ENCODE data around the gene WDR7. TPM values are rescaled to one million over a fixed set of nuclear protein-coding genes. Genes with fewer than 3 reads are reported as not detected.

Gene WDR7
- polyA plus RNA-seq, 1 donor, result 14.9 TPM

DNA sequence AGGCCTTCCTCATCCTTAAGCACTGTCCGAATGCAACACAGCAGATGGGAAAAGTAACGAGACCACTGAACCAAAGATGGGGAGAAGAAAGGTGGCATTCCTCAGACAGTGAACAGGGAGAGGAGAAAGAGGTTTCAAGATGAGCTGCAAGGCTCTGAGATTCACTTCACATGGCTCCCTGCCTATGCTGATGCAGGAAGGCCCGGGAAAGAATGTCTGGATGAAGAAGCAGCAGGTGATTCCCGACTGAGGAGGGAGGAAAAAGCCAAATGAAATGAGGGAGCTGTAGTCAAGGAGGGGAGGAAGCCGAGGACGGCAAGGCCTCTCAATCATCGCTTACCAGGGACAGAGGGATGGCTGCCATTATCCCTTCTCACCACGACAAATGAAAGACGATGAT lies 397.2 kb downstream of the WDR7 start:
- no peak for DNase-seq

DNA sequence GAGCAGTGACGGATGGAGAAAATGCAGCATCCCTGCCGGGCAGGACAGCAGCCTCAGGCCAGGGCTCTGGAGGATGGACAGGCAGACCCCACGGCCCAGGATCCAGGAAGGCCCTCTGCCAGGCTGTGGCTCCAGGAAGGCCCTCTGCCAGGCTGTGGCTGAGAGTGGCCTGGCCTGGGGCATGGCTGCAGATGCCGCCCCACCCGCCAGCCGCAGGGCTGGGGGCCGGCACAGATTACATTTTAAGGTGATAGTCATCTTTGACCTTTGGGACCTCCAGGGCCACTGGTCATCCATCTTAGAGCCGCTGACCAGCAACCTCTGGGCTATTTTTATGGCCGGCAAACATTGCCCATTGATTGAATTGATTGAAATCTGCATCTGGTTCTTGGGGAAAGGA lies 397.7 kb downstream of the WDR7 start:
- no peak for DNase-seq

DNA sequence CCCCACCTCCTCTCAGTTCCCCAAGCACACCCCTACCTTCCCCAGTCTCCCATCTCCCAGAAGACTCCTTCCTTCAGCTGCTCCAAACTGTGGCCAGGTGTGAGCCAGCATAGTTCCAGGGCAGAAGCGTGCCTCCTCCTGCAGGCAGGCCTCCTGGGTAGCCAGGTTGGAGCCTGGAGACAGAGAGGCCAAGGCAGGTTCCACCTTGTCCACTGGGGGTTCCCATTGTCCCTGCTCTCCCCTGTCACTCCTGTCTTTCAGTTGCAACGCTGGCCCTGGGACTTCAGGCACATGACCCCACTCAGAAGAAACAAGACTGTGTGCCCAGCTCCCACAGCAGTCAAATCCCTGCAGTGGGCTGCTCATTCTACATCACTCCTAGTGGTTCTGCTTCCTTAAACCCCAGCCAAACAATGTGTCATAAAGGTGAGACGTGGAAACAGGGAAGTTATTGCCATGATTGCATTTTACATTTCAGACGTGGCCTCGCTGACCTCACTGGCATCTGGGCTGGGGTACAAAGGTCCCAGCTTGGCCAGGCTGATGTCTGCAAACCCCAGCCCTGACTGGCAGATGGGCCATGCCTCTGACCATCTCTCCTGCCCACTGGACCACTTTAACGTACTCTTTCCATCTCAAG lies 399.3 kb downstream of the WDR7 start:
- no peak for DNase-seq

DNA sequence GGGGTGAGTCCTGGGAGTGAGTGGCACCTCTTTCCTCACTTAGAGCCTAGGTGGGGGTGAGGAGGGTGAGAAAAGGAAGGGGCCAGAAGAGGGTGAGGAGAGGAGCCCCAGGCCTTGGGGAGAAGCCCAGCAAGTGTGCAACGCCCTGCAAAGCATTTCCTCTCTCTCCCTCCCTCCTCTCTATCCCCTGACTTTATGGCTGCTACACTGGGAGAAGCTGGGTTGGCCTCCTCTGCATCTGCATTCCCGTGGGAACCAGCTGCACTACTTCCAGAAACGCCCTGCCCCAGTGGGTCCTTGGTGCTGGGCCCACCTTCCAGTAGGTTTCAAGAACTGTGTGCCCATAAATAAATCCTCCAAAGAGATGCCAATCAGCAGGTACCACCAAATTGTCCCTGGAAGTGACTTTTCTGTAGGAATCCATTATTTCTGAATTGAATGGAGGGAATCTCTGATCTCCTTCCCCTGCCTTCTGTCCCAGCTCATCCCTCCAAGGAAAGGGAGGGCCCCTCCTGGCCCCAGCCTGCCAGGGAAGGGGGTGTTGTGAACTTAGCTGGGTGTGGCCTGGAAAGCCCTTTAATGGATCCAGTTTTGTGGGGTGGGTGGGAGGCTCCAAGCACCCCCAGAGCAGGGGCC lies 400.0 kb downstream of the WDR7 start:
- DNase-seq, result no peak

DNA sequence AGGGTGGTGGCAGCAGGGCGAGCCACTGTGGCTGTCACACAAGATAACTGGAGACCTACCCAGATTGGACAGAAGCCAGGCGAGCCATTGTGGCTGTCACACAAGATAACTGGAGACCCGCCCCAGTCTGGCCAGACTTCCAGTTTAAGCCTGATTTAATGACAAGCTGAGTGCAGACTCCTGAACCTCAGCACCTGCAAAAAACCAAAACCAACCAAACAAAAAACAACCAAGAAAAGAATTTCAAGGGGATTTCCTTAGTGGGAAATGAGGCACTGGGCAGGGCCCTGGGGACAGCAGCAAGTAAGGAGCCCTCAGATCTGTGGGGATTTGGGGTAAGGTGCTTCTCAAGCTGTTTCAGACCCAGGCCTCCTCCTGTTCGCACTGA lies 400.5 kb downstream of the WDR7 start:
- DNase-seq, result no peak

DNA sequence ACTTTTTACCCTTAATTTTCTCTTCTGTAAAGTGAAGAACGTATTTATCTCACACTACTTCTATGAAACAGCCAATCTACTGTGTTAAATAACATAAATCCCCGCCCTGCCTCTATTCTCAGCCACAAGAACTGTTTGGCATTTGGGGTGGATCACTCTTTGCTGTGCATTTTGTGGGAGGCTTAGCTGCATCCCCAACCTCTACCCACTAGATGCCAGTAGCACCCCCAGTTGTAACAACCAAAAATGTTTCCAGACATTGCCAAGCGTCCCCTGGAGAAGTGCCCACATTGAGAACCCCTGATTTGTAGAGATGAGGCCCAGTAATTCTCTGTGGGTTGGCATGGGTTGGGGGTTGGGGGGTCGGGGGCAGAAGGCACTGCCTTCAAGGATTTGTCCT lies 401.0 kb downstream of the WDR7 start:
- DNase-seq, result no peak

DNA sequence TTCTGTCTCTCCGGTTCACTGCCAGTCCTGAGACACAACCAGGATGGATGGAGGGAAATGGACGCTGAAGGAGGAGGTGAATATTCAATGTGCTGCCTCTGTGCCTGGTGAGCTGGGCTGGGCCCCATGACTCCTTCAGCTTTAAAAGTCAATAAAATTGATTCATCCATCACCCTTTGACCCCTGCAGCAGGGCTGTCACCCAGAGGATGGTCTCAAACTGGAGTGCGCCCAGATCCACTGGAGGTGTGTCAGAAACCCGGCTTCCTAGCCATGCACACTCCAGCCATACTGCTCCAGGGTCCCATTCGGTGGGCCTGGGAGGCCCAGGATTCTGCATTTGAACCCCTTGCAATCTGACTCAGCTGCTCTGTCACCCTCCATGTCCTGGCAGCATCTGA lies 401.6 kb downstream of the WDR7 start:
- DNase-seq, result no peak

DNA sequence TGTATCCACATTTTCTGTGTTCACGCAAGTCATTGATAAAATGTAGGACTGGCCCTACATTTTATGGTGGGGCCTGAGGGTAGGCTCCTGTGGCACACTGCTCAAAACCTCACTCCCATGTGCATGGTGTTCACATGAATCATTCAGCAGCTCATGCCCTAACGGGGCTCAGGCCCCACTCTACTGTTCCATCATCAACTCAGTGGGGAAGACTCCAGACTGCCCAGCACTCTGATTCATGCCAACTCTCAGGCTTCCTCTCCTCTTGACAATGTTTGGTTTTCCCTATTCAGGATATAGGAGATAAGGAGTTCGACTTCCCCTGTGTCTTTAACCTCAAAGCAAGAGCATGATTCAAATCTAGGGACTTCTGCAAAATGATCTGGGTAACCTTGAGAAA lies 403.7 kb downstream of the WDR7 start:
- DNase-seq, result no peak

DNA sequence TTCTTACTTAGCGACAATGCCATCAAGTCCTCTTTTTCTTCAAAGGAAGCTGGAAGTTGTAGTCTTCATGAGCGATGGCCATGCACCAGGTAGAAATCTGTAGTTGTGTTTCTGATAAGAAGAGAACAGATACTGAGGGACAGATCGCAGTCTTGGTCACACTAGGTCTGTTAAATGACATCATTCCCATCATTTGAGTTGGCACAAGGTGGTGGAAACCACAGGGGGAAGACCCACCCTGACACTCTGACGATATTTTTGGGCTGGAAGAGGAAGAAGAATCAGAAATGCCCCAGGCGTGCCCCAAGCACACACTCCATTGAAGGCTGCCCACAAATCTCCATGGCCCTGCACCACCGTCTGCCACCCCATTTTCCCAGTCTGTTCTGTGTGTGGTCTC lies 406.7 kb downstream of the WDR7 start:
- DNase-seq, result no peak

DNA sequence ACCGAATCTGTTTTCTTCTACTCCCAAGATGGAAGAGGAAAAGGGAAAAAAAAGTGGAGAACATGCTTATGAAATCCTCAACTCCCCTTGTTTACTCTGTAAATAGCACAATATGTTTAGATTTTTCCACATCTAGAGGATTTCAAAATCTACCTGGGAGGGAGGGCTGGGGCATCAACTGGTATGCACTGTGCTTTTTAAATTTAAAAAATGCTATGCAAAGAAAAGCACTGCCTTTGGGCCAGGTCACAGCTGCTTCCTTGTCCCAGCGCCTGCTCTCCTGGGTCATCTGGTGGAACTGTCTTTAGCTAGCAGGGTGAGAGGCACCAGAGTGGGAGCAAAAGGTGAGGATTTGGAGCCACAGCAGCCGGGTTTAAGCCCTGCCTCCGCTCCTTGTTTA lies 407.6 kb downstream of the WDR7 start:
- DNase-seq, result no peak

DNA sequence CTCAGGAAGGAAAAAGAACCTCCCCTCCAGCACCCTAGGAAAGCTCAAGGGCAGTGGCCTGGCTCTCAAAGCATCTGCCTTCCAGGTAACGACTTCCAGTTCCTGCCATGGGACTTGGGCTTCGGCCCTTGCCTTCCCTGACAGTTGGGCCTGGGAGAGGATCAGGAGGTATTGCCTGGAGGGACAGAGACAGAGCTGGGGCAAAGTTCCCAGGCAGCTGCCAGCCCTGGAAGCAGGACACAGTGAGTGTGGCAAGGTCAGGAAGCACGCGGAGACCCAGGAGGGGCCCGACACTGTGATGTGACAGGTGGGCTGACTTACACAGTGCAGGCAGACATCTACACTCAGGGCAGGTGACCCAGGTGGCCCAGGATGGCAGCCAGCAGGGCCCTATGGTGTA lies 408.2 kb downstream of the WDR7 start:
- no peak for DNase-seq

DNA sequence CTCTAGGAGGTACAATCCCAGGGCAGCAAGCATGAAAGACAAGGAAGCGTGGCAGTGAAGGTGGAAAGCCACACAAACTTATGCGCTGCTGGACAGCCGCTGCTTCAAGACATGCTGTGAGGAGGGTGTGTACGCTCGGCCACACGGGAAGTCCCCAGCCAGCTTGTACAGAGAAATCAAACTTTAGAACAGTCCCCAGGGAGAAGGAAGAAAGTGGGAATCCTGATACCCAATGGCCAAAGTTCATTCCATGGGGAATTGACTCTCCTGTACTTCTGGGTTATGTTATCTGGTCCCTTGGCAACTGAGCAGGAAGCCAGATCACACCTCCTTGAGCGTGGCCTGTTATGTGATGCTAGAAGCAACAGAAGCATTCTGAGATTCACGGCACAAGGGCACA lies 409.7 kb downstream of the WDR7 start:
- DNase-seq, result no peak

DNA sequence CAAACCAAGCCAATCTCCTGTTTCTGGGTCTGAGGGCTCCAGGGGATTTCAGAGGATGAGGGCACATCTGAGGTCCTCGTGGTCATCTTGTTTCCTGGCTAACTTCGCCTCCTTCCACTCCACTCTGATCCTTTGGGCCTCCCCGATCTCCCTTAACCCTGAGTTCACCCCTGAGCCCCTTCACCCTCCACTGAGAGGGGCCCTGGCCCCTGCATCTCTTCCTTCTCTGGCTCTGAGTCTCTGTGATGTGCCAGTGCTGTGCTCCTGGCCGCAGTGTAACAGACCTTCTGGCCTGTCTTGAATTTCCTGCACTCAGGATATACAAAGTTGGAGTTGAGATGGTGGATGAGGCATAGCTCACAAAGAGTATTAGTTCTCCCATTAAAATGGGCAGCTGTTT lies 411.0 kb downstream of the WDR7 start:
- DNase-seq, result no peak

DNA sequence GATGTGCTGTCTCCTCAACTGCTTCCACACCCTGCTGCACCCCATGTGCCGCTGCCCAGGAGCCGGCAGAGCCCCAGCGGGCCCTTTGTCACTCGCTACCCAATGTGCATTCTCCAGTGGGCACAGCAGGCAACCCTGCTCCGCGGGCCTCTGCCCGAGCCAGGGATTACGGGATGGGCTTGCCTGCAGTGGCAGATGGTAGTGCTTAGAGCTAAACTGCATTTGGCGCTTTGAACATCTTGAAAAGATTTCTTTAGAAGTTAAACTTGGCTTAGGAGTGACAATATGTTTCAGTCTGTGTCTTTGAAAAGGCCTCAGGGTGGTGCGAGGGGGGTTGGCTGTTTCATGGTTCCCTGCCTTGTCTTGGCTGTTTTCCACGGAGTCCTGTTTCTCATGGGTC lies 411.7 kb downstream of the WDR7 start:
- no peak for DNase-seq

DNA sequence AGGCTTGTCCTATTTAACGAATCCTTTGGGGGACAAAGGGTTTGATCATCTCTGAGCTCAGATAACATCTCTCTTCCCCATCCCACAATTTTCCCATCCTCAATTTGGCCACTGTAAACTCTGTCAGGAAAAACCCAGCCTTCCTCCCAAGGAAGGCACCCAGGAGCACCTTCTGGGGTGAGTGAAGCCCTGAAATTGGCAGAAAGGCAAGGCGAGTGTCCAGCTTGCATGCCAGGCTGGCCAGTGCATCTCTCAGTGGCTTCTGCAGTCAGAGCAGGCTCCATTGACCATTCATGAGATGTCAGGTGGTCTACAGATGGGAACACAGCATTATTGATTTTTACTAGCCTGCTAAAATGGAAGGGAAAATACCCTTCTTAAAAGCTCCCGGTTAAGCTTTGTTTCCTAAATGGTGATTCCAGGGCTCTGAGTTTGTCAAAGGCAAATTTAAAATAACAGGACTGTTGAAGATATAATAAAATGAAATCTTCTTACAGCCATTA lies 412.5 kb downstream of the WDR7 start:
- no peak for DNase-seq

DNA sequence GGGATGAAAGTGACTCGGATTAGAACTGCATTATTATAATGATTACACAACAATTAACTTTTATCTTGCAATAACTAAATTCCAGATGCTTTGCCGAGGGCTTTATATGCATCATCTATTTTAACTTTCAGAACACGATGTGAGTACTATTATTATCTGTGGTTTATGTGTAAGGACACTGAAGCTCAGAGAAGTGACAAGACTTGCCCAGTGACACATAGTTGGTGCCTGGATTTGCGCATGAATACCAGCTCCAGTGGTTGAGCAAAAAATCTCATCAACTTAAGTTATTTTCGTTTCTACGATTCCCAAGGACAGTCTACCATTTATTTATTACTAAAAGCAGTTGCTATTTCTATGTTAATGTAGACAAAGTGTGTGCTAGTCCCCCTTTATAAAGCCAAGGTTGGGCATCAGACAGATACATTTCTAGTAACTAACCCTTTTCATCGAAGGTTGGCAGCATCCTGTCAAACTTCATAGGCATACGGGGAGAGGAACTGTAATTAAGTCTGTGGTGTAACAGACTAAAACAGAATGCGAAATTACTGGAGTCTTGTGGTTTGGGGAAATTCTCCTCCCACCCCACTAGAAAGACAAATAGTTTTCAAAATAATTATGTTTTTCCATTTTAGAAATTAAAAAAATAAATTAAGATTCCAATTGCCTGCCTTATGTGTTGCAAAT lies 422.5 kb downstream of the WDR7 start:
- DNase-seq, result no peak

DNA sequence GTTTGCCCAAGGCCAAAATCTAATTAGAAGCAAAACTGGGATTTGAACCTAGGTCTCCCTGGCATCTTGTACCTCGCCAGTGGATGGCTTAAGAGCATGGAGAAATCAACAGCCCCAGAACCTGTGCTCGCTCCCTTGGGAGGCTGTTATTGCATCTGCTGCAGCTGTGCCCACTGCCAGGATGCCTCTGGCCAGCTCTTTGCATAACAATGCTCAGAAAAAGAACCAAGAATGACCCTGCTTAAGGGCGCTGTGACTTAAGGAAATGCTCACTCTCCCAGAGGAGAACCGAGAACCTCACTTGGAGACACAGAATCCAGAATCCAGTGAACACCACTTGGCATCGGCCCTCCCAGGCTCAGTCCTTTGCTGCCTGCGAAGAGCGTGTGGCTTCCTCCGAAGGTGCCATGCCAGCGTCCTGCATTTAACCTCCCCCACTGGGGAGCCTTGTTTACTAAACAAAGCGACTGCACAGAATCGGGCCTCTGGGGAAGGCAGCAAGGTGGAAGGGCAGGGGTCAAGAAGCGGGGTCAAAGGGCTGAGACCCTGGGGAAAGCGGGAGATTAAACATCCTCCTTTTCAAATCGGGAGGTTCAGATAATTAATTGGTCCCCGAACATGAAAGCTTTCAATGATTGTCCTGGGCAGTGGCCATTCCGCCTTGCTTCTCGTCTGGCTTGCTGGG lies 424.7 kb downstream of the WDR7 start:
- DNase-seq, result no peak

DNA sequence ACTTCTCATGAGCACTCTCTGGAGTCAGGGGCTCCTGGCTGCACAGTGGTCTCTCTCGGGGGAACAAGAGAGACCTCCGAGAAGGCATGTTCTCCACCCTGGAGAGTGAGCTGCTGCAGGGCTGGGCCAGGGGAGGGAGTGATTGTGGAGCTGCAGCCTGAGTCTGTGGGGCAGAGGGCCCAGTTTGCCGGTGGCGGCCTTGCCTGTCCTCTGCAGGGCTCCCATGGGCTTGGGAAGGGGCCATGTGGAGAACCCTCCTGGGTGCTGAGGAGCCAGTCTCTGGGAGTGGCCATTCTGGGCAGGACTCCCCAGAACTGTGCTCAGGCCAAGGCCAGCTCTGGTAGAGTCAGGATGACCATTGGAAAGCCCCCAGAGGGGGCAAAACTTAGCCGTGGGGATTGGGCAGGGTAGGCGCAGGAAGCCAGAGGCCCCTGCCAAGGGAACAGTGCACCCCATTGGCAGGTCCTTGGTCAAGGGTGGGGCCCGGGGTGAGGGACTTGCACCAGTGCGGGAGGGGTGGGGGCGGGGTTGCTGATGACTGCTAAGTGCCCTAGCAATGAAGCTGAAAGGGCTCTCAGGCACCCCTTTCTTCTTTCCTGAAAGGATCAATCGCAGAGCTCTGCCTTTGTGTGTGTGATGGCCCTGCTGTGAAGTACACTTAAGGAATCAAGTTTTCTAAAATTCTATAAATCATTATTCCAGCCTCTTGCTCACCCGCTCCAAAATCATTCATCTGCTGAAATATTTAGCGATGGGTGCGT lies 426.0 kb downstream of the WDR7 start:
- DNase-seq, result no peak

DNA sequence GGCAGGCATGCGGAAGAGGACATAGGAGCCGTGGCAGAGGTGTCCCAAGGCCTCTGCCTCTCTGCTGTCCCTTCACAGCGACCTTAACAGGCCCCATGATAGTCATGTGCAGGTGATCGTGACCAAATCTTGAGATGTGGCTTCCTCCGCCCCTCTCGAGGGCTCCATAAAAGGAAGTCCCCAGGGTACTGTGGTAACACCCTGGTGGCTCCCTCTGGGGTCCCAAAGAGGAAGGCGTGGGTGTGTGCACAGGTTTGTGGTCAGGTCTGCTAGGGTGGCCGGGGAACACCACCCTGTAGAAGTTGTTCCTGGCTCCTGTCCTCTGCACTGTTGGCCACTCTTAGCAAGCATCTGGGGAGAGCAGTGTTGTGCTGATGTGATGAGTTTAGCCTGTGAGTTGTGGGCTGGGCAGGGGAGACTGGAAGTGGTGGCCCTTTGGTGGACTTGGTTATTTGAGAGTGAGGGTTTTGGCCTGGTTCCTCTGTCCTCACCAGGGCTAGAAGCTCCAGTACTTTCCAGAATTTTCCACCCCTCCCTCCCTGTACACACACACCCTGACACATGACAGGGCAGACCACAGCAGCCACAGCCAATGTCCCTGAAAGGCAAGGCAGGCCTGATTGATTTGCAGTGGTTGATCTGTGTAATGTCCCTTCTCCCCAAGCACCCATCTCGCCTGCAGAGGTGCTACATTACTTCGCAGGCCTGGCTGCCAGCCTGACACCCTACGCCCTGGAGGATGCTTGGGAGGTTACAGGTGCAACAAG lies 426.8 kb downstream of the WDR7 start:
- DNase-seq, result no peak

DNA sequence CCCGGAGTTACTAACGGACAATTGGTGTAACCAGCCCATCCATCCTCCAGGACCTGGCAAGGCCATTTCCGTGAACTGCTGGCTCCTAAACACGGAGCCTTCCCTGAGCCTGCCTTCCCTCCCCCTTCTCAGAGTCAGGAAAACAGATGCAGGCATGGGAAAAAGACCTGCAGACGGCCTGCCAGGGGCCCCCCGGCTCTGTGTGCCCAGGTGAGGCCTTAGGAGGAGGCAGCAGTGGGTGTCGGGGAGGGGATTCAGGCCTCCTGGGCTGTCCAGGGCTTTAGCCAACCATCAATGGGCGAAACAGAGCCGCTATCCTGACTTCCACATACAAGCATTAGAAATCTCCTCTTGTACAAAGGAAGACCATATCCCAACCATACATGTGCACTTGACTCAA lies 427.5 kb downstream of the WDR7 start:
- DNase-seq, result no peak

DNA sequence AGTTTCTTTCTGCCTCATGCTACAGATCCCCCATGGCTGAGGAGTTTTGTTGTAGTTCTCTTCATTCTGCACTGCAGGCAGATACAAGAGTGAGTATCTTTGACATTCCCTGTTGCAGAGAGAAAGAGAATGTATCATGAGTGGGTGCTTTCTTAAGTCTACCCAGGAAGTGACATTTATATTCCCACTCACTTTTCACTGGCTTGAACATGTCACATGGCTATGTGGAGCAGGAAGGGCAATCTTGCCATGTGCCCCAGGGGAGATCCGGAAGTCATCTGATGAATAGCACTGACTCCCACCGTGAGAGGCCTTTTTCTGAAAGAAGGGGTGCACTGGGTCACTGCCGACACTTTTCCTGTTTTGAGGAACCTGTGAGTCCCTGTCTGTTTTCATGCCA lies 429.3 kb downstream of the WDR7 start:
- no peak for DNase-seq

DNA sequence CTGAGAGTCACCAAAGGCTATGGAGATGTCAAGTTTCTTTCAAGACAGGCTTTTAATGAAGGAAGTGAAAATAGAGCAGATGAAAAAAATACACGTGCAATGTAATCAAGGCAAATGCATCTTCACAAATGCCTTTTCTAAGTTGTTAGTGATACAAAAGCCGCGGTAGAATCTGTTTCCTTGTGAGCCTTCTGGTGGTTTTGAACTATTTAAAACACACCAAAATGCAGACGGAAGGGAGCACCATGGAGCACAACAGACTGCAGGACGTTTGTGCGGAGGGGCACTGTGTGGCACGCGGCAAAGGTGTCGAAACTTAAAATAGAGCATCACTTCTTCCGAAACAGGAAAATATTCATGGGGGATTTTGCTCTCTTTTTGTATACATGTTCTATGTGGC lies 430.7 kb downstream of the WDR7 start:
- no peak for DNase-seq

Measured in left kidney (tissue), 2 donors.